GM12875 (cell line): ENCODE results near the gene RBM6.
"Not testable (repeated sequence)": the region's sequence is repeated elsewhere in the genome, so short reads cannot be mapped to it uniquely, and the experiment has no call there.

Experiments
- H3K4me3 ChIP-seq: one replicate; pipeline ENCODE4 v1.5.1; 2011; ENCODE audit warnings: low read depth, low read length, control low read depth
- CTCF ChIP-seq: IDR thresholded peaks from 2 replicates; pipeline ENCODE4 v1.5.1; 2011; ENCODE audit warnings: low read depth, mild to moderate bottlenecking, control low read depth, inconsistent platforms, low read length, moderate library complexity, borderline replicate concordance; ENCODE audit not compliant: insufficient read depth

The RBM6 gene

DNA sequence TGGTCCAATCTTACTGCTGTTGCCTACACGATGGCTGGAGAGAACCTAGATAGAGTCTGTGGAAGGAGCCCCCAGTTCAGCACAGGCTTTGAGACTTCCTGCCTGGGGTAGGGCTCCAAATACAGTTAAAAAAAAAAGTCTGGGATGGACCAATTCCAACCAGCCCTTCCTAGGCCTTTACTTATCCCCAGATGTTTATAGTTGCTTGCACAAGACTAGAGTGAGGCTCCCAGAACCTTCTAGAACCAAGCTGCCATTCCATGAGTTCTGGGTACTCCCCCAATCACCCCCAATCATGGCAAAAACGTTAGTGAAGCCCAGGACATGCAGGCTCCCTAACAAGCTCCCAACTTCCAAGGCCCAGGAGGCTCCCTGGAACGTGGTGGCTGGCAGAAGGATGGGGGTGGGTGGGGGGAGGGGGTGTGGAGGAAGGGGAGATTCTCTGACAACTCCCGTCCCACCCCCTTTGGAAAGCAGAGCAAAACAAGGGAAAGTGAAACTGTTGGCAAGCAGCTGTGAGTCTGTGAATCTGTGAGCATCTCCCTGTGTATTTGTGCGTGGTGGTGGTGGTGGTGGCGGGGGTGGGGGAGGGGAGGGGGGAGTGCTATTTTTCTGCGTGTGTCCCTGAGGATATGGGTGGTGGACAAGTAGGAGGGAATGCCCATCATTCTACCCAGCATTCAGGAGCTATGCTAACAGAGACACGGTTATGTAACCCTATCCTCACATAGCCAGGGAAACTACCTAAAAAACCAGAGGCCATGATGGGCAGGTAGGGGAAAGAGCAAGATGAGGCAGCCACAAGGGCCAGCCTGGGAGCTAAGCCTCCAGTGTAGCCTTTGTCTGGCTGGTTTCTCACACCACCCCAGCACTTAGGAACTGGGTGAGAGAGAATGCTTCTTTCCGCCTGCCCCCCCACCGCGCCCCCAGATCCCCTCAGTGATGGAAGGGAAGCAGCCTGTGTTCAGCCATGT is 38.3 kb upstream of the RBM6 start:
- H3K4me3 ChIP-seq = no peak overlapping the region
- TF ChIP-seq CTCF = no peak

DNA sequence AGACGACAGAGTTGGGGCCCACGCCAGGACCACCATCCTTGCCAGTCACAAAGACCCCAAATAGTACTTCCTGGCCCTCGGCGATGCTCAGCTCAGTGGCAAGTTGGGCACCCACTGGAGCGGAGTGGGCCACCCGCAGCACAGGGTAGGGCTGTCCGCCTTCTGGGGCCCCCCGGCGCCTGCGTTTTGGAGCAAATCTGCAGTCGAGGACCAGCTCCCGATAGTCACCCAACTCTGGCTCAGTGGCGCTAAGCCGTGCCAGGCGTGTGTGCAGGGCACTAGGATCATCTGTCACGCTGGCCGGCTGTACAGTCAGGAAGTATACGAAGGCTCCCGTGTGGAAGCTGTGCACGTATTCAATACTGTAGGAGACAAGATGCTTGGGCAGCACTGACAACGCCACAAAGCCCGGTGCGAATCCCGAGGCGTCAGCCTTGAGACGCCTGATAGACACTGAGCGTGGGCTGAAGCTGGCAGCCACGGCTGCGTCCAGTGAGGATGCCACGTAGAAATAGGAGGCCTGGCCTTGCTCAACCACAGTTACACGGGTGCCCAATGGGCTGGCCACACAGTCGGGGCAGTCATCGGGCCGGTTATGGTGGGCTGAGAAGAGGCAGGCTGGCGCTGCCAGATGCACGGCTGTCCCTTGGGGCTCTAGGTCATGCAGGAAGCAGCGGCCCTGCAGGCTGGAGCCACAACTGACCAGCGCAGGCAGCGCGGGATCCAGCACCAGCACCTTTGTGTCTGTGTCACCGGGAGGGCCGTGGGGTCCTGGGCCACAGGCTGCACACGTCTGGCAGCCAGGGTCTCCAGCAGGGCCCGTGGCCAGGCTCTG is 37.2 kb upstream of the RBM6 start:
- no peak for TF ChIP-seq CTCF
- H3K4me3 ChIP-seq = no peak overlapping the region

GRCh38 chr3:49903451-49904424 is 36.2 kb upstream of the RBM6 start, which contains the start of gene MST1R:
TSS of gene MST1R (minus strand) at chr3:49903873. CDS start at chr3:49903609, 264 bp downstream.
- TF ChIP-seq CTCF = no peak
- H3K4me3 ChIP-seq = peak within 1 kb of the TSS; percentile 13

DNA sequence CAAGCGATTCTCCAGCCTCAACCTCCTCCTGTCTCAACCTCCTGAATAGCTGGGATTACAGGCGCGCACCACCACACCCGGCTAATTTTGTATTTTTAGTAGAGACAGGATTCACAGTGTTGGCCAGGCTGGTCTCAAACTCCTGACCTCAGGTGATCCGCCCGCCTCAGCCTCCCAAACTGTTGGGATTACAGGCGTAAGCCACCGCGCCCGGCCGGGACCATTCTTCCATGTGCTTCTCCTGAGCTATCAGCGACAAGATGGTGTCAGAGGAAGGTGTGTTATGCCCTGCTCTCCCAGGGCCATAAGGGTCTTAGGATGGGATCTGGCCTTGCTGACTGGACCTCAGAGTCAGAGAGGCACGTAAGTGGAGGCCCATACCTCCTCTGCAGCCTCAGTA is 35.5 kb upstream of the RBM6 start:
- H3K4me3 ChIP-seq = not testable (repeated sequence)

DNA sequence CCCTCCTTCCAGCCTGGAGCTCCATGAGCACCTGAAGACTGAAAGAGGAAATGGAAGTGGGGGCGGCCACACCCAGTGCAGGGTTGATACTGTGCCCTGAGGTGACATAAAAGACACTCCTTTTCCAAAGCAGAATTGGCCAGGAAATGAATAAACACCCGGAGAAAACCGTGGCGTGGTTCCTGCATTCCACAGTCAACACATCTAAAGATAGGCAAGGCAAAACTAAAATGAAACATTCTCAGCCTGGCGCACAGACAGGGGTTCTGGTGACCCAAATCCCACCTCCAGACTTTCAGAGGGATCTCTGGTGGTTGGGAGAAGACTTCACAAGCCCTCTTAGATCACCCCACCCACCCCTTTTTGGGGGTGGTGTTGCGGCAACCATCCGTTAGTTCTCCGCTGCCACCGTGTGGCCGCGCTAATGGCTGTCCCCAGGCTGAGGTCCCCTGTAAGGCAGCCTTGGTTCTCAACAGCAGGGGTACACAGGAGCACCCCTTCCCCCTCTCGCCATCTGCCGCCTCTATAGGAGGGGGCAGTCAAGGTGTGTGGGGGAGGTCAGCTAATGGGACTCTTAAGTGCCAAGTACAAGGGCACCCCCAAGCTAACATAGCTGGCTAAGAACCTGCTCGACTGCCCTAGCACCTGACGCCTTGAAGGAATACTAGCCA is 33.7 kb upstream of the RBM6 start:
- peak; percentile 80 for TF ChIP-seq CTCF
- peak overlapping the region; percentile 22 for H3K4me3 ChIP-seq

DNA sequence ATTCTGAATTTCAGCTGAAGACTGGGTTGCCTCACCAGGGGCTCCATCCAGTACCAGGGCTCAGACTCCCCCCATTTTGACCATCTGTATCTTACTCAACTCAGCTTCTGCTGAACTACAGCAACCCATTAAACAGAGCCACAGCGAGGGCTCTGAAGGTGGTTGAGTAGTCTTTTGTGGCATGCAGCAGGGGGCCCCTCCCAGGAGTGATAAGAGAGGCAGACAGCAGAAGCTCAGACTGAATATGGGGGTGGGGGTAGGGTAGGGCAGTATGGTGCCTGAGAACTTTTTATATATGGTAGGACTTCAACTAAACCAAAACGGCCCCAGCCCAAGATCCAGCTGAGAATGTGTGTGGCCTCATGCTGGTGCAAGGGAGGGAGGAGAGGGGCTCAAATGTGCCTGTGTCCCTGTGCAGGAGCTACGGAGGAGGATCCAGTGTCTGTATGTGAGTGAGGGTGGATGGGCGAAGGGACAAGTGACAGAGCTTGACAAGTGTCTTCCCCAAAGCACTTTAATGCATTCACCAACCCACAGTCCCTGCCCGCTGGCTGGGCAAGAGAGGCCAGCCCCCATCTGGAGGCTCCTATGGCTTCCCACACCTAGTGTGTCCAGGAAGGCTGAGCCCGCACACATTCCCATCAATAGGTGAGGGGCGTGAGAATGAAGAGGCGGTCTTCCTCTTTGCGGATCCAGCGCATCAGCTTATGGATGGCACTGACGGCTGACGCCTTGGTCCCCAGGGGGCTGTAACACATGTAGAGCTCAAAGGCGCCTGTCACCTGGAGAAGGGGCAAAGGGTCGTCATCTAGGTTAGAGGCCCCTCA is 31.4 kb upstream of the RBM6 start:
- H3K4me3 ChIP-seq = no peak overlapping the region
- TF ChIP-seq CTCF = no peak
